Adrenal gland (tissue), 19 donors: ENCODE data around the gene XNDC1N. TPM values are rescaled to one million over a fixed set of nuclear protein-coding genes. Genes with fewer than 3 reads are reported as not detected.

Source experiments
- DNase-seq, 7 donors: peaks; one replicate each; pipeline ENCODE4 v3.0.0-alpha.2; 2019 to 2020
- H3K27ac ChIP-seq, 5 donors: fragments of 200-600 bp; sonication (generic) in 4 of 5; 1 replicate in 3 of 5; 2 replicates in 2 of 5; pipeline versions ENCODE4 v1.5.1 to v1.8.0; 2016 to 2020; ENCODE audit warnings: mild to moderate bottlenecking in 1 of 5
- H3K27me3 ChIP-seq: fragments of 200-600 bp; 2 replicates; pipeline ENCODE4 v1.8.0; 2021
- H3K36me3 ChIP-seq, 2 donors: fragments of 200-600 bp; replicated peaks in 1 of 2; 1 replicate in 1 of 2; 2 replicates in 1 of 2; pipeline versions ENCODE4 v1.5.1 to v1.8.0; 2018 to 2022
- H3K4me1 ChIP-seq, 2 donors: fragments of 200-600 bp; replicated peaks in 1 of 2; 1 replicate in 1 of 2; 2 replicates in 1 of 2; pipeline versions ENCODE4 v1.5.1 to v1.8.0; 2018 to 2021
- H3K4me3 ChIP-seq, 4 donors: fragments of 200-600 bp; sonication (generic) in 3 of 4; one replicate each; pipeline ENCODE4 v1.5.1; 2016 to 2018
- H3K9me3 ChIP-seq, 3 donors: fragments of 200-600 bp; sonication (generic) in 1 of 3; replicated peaks in 1 of 3; 1 replicate in 2 of 3; 2 replicates in 1 of 3; pipeline versions ENCODE4 v1.5.1 to v1.8.0; 2016 to 2021
- CTCF ChIP-seq, 6 experiments: fragments of 450-650 bp in 4 of 6; fragments of 200-600 bp in 2 of 6; sonication (generic) in 1 of 6; IDR thresholded peaks; 1 replicate in 5 of 6; 2 replicates in 1 of 6; pipeline versions ENCODE4 v1.5.1 to v1.8.0; 2016 to 2021; ENCODE audit warnings: antibody characterized with exemption in 6 of 6, mild to moderate bottlenecking in 2 of 6, moderate library complexity in 1 of 6
- POLR2A ChIP-seq, 2 donors: fragments of 450-650 bp; IDR thresholded peaks; one replicate each; pipeline ENCODE4 v1.6.1; 2017; ENCODE audit warnings: antibody characterized with exemption in 2 of 2, mild to moderate bottlenecking in 2 of 2, moderate library complexity in 1 of 2
- WGBS, 4 donors: extraction: QIAGEN DNeasy Blood & Tissue Kit in 2 of 4; methylation state at CpG; one replicate each; pipeline versions ENCODE4 v1.1.5 to v1.1.7; 2013 to 2017; 5-methylcytosine and 5-hydroxymethylcytosine counted together
- intact Hi-C, 2 donors: fragments of 100-400 bp; cut with DNase I; formaldehyde crosslinking; loops; one replicate each; pipeline versions ENCODE4 v1.14.1 to v1.15.0; 2022 to 2023
- long read RNA-seq, 10 donors: library from polyadenylated mRNA in 3 of 10; unstranded in 2 of 10; stranded (forward) in 1 of 10; transcript quantifications; one replicate each; pipeline ENCODE4 v2.0.0 and lab custom pipeline, GENCODE V29; 2021 to 2026
- polyA plus RNA-seq, 3 donors: library from polyadenylated mRNA; stranded (reverse); fragments of 200-250 nt in 2 of 3; fragments of 350-450 nt in 1 of 3; fragmentation: Illumina TruSeq in 1 of 3; extraction: RNeasy Lipid Tissue Mini Kit (QIAGEN cat#74804) in 1 of 3; gene quantifications; one replicate each; pipeline ENCODE4 v1.2.3, GENCODE V29; 2013 to 2014
- total RNA-seq, 9 donors: library from RNA; depleted of rRNA in 4 of 9; stranded (reverse); fragments of >200 nt in 4 of 9; fragments of 120-200 nt in 1 of 9; fragmentation: NEBNext Ultra II Directional in 1 of 9; extraction: Animal tissue kit (Norgen Biotek cat#: 25700) in 1 of 9; gene quantifications; one replicate each; pipeline versions ENCODE4 v1.1.0 to v1.2.4, GENCODE V29; 2013 to 2023
- donor health status: healthy with polysubstance abuse.
- donor health status: Bipolar disorder and iron deficiency.
- donor health status: DM: yes; HTN: yes; CAD: no.
- donor health status: DM: no; HTN: no; CAD: no.
- donor health status: DM: no; HTN: no; CAD: no.
- donor health status: DM: yes; HTN: yes; CAD: no.

XNDC1N gene
- total RNA-seq (10 to 100 TPM in 1 of 9 donors, 1 to 10 TPM in 8; 3.9 to 11.1 (median 6.2) TPM), polyA plus RNA-seq (1 to 10 TPM; 2.2 to 8.0 (median 3.4) TPM)
- long read RNA-seq, donor 1: 0 reads
- long read RNA-seq, donor 2: 0 reads
- long read RNA-seq, donor 3: 0 reads
- long read RNA-seq, donor 4, partial matches to known transcripts: 0 of 1 reads
- long read RNA-seq, donor 4, other reads (novel, unspliced or antisense): 1 of 1 reads
- long read RNA-seq, donor 5, partial matches to known transcripts: 0 of 2 reads
- long read RNA-seq, donor 5, other reads (novel, unspliced or antisense): 1 of 2 reads
- long read RNA-seq, donor 6, partial matches to known transcripts: 0 of 3 reads
- long read RNA-seq, donor 6, other reads (novel, unspliced or antisense): 3 of 3 reads
- long read RNA-seq, donor 7: 0 reads
- long read RNA-seq, donor 8: 0 reads
- long read RNA-seq, donor 9: 0 reads
- long read RNA-seq, donor 10: 0 reads

GRCh38 chr11:71927820-71928736 is at the start of gene XNDC1N:
Gene XNDC1N (minus strand): TSS chr11:71928594. CDS start chr11:71923353, 5,241 bp downstream.
- no peaks in the 10 kb centered on the region for H3K36me3 ChIP-seq
- no peak for TF ChIP-seq CTCF (IDR thresholded peaks at IDR 0.05)
- no peak for TF ChIP-seq POLR2A (IDR thresholded peaks at IDR 0.05)
- H3K9me3 ChIP-seq: no peaks in the 10 kb centered on the region
- DNase-seq: peak in 6 of 7 donors; percentile 70 to 90 (median 80)
- H3K27ac ChIP-seq: peak within 1 kb of the TSS; percentile 22 to 90 (median 77)
- no peaks in the 10 kb centered on the region for H3K27me3 ChIP-seq
- peaks cover 13 to 43% of the 10 kb centered on the region in 2 donors for H3K4me1 ChIP-seq
- peak within 1 kb of the TSS; percentile 25 to 88 (median 84) for H3K4me3 ChIP-seq
- intact Hi-C loops: no loop called here
- 0 to 1% (median 1%) methylated on average over 38 to 40 of the region's 40 CpGs for WGBS, 4 donors

GRCh38 chr11:71977743-71978418 is 49.5 kb upstream of the XNDC1N start:
- no peak overlapping the region for H3K27ac ChIP-seq
- no peaks in the 10 kb centered on the region for H3K36me3 ChIP-seq
- 46 to 51% (median 46%) methylated on average over 7 of the region's 7 CpGs for WGBS, 4 donors
- no peaks in the 10 kb centered on the region for H3K9me3 ChIP-seq
- peaks cover 0 to 9% of the 10 kb centered on the region in 2 donors for H3K4me1 ChIP-seq
- TF ChIP-seq CTCF (IDR thresholded peaks at IDR 0.05): peak; percentile 57 to 83 (median 76)
- no peak for TF ChIP-seq POLR2A (IDR thresholded peaks at IDR 0.05)
- H3K27me3 ChIP-seq: no peaks in the 10 kb centered on the region
- intact Hi-C loops: no loop called here
- no peak overlapping the region for H3K4me3 ChIP-seq
- peak; percentile 47 to 89 (median 65) for DNase-seq

- H3K27me3 ChIP-seq: no peaks in the 10 kb centered on the region
- H3K4me3 ChIP-seq: no peak overlapping the region
- WGBS, 4 donors: 58 to 74% (median 63%) methylated on average over 1 of the region's 1 CpG
- intact Hi-C loops: no loop called here
- DNase-seq: no peak
- H3K27ac ChIP-seq: no peak overlapping the region
- TF ChIP-seq POLR2A (IDR thresholded peaks at IDR 0.05) (no peak), CTCF (IDR thresholded peaks at IDR 0.05) (no peak)
- no peaks in the 10 kb centered on the region for H3K36me3 ChIP-seq
- H3K9me3 ChIP-seq: no peaks in the 10 kb centered on the region
- peaks cover 0 to 9% of the 10 kb centered on the region in 2 donors for H3K4me1 ChIP-seq
Observed at GRCh38 chr11:71977090-71977489, 48.7 kb upstream of the XNDC1N start.
